GM12801 (cell line): ENCODE measurements around the gene EXOC3.

ENCODE experiments used
- TF ChIP-seq, protein P1 (sequence below): IDR thresholded peaks from one replicate; pipeline ENCODE4 v1.5.1; 2011; ENCODE audit warnings: control low read depth; ENCODE audit not compliant: insufficient read length; ENCODE audit errors: extremely low read depth

EXOC3 gene

DNA sequence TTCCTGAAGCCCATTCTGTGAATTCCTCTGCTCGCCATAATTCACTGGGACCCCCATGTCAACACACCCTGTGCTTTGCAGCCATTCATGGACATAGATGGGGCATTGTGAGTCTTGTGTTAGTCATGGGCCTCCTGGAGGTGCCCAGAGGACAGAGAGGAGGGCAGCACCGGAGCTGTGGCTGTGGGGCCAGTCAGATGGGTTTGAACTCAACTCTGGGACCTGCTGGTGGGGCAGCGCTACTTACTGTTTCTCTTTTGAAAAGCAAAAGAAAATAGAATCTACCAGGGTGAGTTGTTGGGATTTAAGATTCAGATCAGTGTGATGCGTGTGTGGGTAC, 11.3 kb upstream of the EXOC3 start:
- TF ChIP-seq, protein P1, sequence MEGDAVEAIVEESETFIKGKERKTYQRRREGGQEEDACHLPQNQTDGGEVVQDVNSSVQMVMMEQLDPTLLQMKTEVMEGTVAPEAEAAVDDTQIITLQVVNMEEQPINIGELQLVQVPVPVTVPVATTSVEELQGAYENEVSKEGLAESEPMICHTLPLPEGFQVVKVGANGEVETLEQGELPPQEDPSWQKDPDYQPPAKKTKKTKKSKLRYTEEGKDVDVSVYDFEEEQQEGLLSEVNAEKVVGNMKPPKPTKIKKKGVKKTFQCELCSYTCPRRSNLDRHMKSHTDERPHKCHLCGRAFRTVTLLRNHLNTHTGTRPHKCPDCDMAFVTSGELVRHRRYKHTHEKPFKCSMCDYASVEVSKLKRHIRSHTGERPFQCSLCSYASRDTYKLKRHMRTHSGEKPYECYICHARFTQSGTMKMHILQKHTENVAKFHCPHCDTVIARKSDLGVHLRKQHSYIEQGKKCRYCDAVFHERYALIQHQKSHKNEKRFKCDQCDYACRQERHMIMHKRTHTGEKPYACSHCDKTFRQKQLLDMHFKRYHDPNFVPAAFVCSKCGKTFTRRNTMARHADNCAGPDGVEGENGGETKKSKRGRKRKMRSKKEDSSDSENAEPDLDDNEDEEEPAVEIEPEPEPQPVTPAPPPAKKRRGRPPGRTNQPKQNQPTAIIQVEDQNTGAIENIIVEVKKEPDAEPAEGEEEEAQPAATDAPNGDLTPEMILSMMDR: no peak

DNA sequence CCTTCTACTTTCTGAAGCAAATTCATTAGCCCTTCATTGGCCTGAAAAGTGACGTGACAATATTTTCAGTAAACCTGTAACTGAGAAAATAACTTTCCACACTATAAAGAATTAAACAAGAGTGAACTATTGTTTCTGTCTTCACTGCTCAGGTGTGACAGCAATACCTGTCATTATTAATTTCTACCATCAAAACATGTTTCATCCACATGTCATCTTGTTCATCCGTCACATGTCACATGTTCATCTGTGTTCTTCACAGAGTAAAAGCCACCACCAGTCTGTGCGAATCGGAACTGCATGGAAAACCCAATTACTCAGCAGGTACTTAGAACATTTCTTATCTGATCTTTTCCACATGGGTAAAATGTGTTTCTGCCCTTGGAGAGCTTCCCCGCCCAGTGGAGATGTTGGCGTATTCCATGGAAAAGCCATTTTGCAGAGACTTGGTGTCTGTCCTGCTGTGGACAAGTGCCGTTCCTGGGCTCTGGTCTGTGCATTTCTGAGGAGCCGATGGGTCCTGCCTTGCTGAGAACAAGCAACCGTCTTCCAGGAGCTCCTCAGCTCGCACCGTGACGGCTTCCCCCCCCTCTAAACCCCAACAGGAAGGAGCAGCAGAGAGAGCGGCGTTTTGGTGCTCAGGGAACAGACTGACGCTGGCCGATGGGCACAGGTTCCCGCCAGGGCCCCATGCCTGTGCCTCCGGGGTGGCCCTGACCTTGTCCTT, 10.6 kb upstream of the EXOC3 start:
- TF ChIP-seq, protein P1: no peak

DNA sequence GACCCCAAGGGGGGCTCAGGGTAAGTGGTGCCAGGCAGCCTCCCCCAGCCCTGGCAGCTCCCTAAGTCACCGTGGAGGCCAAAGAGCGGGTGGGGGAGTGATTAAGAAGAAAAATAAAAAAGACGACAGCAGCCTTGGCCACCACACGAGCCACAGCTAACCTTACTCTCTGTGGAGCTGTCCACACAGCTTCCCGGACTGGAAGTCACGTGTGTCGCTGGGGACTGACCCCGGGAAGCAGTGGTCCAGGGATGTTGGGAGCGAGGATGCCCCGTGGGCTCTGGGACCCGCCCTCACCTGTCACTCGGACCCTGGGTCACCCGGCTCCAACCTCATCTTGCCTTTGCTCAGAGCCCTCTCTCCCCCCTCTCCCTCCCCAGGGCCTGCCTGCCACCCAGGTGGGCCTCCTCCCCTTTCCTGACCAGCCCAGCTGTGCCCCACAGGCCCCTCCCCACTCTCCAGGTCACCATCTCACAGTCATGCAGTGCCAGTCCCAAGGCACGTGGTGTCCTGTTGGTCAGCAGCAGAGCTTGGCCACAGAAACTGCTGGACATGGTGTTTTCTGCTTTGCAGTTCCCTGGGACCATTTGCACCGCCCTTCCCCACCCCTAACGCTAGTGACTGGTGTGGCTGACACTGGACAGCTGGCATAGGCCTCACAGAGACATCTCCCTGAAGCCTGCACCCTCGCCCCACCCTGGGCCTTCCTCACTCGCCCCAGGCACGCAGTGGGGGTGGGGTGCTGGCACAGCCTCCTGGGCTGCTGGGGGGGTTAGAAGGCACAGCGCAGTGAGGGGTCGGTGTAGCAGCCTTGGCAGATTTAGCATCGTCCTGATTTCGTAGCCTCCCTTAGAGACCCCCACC, 9.8 kb upstream of the EXOC3 start:
- TF ChIP-seq, protein P1: no peak

DNA sequence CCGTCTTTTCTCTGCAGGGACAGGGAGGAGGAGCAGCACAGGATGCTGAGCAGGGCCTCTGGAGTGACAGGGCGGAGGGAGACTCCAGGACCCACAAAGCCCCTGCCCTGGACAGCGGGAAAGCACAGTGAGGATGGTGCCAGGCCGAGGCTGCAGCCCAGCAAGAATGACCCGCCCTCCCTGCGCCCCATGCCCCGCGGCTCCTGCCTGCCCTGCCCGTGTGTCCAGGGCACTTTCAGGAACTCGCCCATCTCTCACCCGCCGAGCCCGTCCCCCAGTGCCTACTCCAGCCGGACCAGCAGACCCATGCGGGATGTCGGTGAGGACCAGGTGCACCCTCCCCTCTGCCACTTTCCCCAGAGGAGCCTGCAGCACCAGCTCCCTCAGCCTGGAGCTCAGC, 9.1 kb upstream of the EXOC3 start:
- TF ChIP-seq, protein P1: no peak

- TF ChIP-seq, protein P1: no peak
Observed at GRCh38 chr5:434443-435146, 8.4 kb upstream of the EXOC3 start.

GRCh38 chr5:435156-435790, 7.7 kb upstream of the EXOC3 start:
- TF ChIP-seq, protein P1: no peak
